ENCODE measurements around the gene MED13L.

DNA sequence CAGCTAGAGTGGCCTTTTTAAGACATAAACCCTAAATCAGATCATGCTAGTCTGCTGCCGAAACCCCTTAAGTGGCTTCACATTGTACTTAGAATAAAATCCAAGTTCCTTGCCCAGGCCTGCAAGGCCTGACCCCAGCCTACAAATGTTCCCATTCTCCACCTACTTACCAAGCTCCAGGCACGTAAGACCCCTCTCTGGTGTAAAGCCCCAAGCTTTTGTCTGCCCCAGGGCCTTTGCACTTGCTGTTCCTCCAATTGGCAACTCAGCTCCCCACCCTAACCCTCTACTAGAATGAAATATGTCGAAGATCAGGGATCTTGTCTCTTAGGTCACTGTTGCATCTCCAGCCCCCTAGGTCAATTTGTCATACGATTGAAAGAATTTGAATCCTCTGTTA, 27.1 kb upstream of the MED13L start:
- TF ChIP-seq POLR2A (IDR thresholded peaks at IDR 0.05; ENCODE audit: control extremely low read depth in 1 of 2, low read depth in 2 of 2, low read length in 2 of 2) (no peak), YY1 (IDR thresholded peaks at IDR 0.05; ENCODE audit: low read depth, low read length) (no peak), SP1 (IDR thresholded peaks at IDR 0.05; ENCODE audit: low read depth, low read length) (no peak), CREB1 (IDR thresholded peaks at IDR 0.05) (no peak), GABPA (IDR thresholded peaks at IDR 0.05; ENCODE audit: borderline replicate concordance, insufficient read depth, low read length) (no peak), SP4 (IDR thresholded peaks at IDR 0.05; ENCODE audit: low read length) (no peak), CBX8 (IDR thresholded peaks at IDR 0.05; ENCODE audit: borderline replicate concordance, low read depth, low read length) (no peak)
- TF ChIP-seq, protein P1, sequence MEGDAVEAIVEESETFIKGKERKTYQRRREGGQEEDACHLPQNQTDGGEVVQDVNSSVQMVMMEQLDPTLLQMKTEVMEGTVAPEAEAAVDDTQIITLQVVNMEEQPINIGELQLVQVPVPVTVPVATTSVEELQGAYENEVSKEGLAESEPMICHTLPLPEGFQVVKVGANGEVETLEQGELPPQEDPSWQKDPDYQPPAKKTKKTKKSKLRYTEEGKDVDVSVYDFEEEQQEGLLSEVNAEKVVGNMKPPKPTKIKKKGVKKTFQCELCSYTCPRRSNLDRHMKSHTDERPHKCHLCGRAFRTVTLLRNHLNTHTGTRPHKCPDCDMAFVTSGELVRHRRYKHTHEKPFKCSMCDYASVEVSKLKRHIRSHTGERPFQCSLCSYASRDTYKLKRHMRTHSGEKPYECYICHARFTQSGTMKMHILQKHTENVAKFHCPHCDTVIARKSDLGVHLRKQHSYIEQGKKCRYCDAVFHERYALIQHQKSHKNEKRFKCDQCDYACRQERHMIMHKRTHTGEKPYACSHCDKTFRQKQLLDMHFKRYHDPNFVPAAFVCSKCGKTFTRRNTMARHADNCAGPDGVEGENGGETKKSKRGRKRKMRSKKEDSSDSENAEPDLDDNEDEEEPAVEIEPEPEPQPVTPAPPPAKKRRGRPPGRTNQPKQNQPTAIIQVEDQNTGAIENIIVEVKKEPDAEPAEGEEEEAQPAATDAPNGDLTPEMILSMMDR (IDR thresholded peaks at IDR 0.05; ENCODE audit: control extremely low read depth in 1 of 3, insufficient read depth in 1 of 3, low read depth in 1 of 3, low read length in 3 of 3), result no peak
